Measurements from ENCODE around the gene TATDN2.
"Not testable (repeated sequence)": the region's sequence is repeated elsewhere in the genome, so short reads cannot be mapped to it uniquely, and the experiment has no call there.

TATDN2 gene

DNA sequence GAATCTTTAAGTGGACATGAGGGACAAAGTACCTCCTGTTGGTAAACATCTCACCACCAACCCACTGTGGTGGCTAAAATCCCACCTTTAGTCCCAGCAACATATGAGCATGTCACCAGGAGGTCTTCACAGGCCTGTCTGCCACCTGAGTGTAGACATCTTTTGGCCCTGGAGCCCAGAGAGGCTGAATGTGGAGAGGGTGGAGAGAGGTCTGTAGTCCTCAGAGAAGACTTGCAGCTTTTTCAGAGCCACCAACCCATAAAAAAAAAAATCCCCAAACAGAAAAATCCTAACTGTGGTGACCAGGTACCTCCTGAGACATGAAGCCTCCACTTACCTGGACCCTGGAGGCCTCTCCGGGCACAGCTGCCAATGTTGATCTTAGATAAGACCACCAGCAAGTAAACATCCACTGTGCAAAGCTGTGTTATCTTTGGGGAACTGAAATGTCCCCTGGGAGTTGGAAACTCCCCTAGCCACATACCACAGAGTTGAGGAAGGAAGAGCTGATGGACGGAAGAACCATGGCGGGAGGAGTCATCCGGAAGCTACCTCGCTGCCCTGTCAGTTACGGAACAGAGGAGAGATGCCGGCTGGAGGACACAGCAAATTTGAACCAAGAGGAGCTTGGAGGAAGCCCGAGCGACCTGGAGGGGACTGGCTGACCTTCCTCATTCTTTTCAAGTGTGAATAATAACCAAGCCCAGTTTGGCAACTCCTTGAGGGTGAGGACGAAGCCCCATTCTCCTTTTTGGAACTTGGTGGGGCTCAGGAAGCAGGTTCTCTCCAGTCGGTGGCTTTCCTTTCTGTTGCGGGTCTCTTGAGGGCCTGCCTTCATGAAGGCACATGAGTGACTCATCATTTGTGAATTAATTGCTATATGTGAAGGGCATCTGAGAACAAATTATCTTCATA, 44.5 kb downstream of the TATDN2 start, which contains the start of gene GHRL:
GHRL (minus strand) TSS at position 443 of the 915 bp plus-strand sequence. CDS start 2,767 bp downstream, outside the sequence.
- DNase-seq, result no peak

DNA sequence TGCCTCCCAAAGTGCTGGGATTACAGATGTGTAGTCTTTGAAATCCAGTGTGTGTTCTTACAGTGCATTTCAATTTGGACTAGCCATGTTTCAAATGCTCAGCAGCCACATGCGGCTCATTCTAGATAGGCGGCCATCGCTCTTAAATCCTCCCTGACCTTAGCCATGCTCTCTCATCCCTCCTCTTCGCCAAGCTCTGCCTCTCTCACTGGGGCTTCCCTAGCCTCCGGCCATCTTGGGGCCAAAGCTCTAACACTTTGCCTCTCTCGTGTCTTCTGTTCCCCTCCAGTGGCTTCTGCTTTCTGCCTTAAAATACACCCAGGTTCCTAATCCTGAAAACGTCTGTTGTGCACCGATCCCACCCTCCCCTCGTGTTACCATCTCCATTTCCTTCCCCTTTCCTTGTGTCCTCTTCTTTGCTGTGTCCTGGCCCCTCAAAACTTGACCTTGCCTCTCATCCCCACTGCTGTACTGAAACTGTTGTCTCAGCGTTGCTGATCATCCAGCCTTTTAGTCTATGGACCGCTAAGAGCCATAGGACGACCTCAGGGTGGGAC, 45.8 kb downstream of the TATDN2 start:
- no peak for DNase-seq

DNA sequence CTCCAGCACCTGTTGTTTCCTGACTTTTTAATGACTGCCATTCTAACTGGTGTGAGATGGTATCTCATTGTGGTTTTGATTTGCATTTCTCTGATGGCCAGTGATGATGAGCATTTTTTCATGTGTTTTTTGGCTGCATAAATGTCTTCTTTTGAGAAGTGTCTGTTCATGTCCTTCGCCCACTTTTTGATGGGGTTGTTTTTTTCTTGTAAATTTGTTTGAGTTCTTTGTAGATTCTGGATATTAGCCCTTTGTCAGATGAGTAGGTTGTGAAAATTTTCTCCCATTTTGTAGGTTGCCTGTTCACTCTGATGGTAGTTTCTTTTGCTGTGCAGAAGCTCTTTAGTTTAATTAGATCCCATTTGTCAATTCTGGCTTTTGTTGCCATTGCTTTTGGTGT, 49.8 kb downstream of the TATDN2 start:
- DNase-seq, result not testable (repeated sequence)

DNA sequence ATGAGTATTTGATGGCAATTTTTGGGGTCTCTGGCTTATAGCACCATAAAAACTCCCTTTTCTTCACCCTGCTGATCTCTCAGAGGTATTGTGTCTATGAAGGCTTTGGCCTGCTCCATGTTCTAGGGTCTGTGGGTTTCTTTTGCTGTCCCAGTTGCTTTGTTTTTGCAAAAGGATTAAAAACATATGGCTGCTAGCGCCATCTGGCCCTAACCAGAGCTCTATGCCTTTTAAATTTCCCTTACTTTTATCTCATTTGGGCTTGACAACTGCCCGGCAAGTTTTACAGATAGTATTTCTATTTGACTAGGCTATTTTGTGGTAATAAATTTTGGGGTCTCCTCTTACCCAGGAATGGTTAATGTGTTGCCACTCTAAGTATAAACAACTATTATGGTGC, 50.9 kb downstream of the TATDN2 start:
- DNase-seq, result no peak

DNA sequence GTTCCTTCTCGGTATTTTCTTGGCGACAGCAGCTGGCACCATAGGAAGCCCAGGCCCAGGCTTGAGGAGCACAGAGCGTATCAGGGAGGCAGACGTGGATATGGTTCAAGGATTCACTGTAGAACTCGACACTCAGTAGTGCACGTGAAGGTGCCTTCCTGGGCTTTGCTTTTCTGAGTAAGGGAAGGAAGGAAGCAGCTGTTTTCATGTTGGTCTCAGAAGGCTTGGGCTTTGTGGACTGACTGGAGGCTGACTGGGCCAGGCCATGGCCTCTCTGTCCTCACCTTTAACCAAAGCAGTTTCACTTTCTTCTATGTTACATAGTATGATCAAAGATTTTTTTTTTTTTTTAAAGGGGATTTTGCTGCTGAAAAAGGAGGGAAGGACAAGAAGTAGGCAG, 51.4 kb downstream of the TATDN2 start:
- no peak for DNase-seq

DNA sequence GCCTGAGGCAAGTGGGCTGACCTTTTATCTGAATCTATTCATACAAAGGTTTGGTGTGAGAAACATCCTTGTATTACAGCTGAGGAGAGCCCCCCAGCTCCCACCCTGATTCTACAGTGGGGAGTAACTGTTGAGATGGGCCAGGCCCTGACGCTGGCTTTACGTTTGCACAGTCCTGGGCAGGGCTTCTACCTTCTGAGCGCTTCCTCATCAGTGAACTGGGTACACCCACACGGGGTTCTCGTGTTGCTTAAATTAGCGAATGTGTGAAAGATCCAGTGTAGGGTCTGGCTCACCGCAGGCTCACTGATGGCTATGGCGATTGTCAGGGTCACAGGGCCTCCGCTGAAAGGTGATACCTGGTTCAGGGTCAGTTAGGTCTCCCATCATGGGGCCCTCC, 51.8 kb downstream of the TATDN2 start:
- no peak for DNase-seq

DNA sequence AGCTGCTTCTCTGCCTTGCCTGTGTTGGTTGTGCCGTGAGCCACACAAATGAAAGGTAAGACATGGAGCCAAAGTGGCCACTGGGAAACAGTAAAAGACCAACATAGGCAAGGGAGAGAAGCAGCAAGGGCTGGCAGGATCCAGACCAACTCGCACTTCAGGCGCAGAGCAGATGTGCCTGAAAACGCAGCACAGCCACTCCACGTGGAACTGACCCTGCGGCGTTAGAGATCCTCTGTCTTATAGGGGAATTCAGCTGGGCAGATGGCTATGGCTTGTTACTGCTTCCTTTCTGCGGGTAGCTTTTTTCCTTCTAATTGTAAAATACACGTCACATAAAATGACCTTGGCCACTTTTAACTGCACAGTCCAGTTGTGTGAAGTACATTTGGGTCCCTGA, 54.8 kb downstream of the TATDN2 start:
- DNase-seq, result no peak

DNA sequence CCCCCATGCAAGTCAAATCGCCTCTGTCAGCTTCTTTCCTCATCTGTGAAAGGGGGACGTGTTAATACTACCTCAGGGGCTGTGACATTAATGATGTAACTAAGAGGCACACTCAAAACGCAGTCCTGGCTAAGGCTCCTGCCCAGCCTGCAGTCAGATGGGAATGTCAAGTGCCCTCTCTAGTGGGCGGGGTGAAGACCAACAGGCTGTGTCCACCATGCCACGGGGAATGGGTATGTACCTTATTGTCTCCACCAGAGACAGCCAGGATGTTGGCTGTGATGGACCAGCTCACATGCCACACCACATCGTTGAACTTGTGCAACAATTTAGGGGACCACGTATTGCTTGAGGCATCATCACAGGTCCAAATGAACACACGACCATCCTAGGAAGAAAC, 55.5 kb downstream of the TATDN2 start:
- no peak for DNase-seq

DNA sequence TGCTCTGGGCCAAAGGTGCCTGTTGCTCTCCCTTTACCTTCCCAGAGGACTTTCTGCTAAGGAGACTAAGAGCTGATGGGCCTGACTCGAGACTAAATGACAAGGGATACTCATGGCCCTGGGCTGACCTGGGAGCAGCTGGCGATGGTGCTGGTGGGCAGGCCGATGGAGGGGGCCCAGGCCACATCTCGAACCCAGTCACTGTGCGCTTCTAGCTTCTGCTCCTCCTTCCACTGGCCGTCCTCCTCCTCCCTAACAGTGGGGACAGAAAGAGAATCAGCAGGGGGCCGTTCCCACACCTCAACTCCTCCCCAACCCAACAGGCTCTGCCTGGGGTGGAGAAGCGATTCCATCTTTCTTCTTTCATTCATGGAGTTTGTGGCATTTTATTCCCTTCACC, 56.6 kb downstream of the TATDN2 start:
- DNase-seq, result no peak

DNA sequence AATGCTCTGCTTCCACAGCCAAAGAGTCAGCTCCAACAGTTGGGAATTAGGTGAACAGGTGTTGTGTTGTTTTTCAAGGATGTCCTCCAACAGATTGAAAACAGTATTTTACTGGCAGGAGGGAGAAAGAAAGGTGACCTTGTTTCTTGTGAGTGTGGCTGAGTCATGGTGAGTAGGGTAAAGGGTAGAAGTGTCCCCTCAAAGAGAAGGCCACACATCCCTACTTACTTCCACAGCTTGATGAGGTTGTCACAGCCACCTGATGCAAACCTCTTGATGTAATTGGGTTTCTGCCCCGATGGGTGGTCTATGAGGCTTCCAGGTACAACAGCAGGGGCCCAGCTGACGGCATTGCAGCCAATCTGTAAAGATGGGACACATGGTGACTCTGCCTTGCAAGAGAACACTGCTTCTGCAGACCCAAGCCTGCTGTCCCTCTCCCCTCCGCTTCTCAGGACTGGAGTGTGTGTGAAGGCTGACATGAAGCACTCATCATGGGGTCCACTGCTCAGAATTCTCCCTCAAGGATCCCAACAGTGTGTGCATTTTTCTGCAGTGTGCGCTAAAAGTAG, 57.2 kb downstream of the TATDN2 start:
- DNase-seq, result no peak

DNA sequence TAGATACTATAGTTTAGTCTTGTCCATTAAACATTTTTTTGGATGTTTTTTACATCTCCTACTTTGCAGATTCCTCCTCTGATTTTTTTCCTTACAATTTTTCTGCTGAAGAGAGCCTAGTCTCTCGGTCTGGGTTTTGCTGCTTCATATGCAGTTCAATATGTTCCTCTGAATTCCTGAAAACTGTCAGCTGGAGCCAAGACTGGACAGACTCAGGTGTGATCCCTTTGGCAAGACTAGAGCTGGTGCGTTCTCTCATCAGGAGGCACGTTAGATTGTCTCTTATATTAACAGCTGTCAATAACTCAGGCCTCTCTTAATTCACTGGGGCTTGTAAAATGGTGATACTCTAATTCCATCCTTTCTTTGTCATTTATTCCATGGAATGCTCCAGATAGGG, 57.9 kb downstream of the TATDN2 start:
- no peak for DNase-seq

DNA sequence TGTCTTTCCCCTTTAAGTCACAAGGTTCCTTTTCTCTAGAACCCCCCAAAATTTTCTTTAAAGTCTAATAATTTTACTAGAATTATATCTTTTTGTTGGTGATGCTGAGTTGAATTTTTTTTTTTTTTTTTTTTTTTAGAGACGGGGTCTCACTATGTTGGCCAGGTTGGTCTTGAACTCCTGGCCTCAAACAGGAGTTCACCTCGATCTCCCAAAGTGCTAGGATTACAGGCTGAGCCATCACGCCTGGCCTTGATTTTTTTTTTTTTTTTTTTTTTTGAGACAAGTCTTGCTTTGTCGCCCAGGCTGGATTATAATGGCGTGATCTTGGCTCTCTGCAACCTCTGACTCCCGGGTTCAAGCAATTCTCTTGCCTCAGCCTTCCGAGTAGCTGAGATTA, 60.4 kb downstream of the TATDN2 start:
- no peak for DNase-seq

DNA sequence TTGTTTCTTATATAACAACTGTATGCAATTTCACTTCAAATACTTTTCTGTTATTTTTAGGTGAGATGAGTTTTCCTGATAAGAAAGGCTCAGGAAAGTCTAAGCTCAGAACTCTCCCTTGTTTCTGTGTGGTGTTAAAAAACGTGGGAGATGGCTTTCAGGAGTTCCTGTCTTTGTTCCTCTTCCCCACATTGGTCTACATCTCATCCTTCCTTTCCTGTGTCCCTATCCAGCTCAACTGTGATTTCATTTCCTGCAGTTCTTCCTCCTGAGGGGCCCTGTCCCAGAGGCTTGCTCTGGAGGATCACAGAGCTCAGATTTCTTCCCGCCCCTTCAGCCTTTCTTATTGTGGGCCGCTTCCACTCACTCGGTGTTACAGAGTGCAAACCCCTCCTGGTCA, 61.5 kb downstream of the TATDN2 start:
- DNase-seq, result no peak

DNA sequence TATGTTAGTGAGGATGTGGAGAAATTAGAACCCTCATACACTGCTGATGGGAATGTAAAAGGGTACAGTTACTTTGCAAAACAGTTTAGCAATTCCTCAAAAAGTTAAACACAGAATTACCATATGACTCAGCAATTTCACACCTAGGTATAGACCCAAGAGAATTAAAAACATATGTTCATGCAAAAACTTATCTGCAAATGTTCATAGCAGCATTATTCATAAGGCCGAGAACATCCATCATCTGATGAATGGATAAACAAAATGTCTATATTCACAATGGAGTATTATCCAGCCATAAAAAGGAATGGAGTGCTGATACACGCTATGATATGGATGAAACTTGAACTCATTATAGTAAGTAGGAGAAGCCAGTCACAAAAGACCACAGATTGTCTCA, 62.3 kb downstream of the TATDN2 start:
- DNase-seq, result no peak

DNA sequence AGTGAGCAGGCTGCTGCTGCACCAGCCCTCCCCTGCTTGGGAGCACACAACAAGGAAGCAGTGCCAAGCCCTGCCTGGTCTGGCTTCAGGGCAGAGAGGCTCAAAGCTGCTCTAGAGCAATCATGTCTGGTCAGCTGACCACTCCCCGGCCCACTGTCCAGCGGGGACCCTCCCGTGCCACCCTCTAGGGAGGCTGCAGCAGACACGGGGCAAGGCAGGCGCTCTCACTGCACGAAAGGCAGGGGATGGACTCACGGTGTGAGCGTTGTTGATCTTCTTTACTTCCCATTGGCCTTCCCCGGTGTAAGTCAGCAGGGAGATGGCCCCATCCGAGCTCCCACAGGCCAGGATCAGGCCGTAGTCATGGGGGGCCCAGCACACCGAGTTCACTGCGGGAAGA, 63.5 kb downstream of the TATDN2 start:
- no peak for DNase-seq

DNA sequence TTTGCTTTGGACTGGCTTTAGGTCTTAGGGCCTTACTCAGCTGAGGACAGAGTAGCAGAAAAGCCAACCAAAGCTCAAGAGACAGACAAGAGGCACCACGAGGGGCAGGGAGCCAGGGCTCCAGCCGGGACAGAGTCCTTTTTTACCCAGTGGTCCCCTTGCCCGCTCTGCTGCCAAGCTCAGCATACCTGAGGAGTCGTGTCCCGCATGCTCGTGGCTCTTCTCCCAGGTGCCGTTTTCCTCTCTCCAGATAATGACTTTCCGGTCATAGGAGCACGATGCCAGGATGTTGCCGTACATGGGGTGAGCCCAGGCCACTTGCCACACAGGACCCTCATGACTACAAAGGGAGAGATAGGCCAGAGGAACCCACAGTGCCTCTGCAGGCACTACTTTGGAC, 64.1 kb downstream of the TATDN2 start:
- no peak for DNase-seq

DNA sequence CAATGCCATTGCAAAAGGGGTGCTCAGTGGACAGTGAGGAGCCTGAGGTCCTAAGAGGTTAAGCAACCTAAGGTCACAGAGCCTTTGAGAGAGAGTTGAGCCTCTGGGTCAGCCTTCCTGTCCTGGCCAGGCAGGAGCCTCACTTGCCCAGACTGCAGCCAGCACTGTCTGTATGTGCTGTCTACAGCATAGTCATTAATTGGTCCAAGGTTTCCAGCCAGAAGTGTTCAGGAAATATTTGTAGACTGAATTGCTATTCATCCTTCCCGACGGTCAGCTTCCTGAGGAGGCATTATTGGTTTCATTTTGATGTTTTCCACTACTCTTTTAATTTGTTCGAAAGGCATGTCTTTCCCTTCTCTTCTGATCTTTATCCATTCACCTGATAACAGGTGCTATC, 64.6 kb downstream of the TATDN2 start:
- no peak for DNase-seq

DNA sequence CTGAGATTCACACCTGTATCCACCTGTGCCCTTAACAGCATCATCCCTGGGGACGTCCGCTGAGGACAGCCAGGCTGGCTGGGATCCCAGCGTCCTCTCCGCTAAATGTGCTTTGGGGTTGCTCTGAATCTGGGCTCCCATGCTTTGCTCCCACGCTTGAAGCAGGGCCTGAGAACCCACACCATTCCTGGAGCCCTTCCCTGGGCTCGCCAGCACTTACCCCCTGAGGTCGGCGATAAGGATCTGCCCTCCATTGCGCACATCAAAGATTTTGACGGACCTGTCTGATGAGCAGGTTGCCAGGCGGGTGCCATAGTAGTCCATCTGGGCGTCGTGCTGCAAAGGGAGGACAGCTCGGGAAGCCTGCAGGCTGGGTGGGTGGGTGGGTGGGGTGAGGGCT, 66.8 kb downstream of the TATDN2 start:
- DNase-seq, result no peak

DNA sequence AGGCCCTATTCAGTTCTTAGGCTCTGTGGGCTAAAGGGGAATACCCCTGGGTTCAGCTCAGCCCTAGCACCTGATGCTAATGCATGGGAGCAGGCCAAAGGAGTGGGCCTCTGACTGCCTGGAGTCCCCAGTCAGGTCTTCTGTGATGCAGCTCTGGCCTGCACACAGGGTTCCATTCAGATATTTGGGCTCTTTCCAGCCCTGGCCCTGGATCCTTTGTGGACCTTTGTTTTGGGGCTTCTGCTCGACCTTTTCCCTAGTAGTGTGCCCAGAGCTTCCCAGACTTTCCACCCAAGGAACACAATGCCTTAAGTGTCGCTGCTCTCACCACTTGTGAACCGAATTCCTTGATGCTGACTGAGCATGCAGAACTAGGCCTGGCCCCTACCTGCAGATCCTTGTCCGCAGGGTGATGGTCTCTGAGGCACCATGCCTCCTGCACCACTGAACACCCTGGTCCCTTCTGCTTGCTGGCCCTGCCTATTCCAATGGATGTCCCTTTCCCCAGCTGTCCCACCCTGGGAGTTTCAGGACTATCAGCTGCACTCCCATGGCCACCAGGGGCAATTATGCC, 67.6 kb downstream of the TATDN2 start:
- no peak for DNase-seq

DNA sequence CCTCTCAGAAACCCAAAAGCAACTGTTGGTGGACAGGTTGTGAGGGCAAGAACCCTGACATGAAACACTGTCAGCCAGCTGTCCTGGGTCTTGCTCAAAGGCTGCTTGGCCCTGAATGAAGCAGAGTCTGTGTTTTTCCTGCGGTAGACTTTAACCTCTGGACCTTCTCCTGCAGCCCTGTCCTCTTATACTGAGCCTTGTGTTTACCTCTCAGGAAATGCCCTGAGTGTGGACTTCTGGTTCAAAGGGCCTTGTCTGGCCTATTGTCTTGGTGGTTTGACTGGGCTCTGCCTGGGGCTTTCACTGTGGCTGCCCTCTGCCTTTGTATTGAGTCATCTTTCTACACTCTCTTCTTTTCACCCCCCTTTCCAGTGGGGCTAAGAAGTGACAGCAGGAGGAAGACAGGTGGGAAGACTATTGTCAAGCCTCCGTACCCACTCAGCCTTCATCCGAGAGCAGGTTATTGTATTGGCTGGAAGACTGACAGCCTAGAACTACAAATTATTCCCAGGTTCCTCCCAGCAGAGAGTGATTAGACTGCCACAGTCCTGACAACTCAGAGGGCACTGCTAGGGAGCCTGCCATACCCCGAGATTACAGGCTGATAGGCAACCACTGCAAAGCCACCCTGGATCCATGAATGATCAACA, 69.2 kb downstream of the TATDN2 start:
- no peak for DNase-seq

DNA sequence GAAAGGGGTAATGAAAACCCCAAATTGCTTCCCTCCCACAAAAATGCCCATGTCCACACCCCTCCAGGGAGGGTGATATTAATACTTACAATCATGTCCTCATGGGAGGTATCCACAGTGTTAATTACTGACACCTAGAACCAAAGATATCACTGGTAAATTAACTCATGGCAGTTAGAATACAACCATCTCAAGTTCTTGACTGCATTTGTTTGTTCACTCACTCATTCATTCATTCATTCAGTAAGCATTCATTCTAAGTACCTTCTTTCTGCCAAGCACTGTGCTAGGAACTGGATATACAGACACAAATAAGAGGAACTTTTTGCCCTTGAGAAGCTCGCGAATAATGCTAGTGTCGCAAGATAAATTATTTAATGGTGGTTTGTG, 69.7 kb downstream of the TATDN2 start:
- DNase-seq, result no peak

DNA sequence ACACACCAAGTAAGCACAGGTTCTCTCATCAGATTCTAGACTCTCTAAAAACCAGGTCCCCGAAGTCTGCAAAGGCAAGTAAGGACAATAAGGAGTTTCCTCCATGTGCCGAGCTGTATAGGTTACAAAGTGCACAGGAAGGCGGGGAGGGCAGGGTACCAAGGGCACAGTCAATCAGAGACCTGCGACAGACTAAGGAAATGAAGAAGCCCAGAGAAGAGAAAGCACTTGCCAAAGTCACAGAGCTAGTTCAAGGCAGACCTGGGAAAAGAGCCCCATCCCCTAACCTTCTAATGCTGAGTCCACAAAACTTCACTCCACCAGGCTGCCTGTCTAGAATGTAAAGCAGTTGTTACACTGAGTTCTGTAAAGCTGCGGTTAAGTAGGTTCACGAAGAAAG, 71.0 kb downstream of the TATDN2 start:
- no peak for DNase-seq

DNA sequence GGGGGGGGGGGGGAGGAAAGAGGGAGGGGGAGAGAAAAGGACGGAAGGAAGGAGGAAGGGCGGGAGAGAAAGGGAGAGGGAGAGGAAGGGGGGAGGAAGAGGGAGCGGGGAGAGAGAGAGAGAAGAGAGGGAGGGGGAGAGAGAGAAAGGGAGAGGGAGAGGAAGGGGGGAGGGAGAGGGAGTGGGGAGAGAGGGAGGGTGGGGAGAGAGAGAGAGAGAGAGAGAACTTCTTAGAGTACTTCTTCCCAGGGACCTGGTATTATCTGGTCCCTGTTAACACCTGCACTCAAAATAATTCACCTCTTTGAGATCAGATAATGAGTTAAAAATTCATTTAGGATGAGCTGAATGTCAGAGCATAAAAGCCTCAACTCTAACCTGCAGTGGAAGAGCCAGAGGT, 71.5 kb downstream of the TATDN2 start:
- DNase-seq, result no peak

DNA sequence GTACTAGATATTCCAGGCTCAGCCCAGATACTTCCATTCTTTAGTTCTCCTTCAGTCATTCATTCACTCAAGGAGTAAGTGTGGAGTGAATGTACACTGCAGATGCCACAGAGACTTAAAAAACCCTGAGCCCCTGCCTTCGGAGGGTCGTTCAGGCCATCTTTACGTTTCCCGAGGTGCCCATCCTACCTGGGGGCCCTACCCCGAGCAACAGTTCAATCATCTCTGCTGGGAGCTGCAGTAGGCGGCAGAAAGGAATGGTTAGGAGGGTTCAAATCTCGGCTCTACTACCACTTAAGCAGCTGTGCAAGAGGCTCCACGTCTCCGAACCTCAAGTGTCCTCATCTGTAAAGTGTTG, 72.0 kb downstream of the TATDN2 start:
- no peak for DNase-seq

Measured in stimulated activated CD4-positive, alpha-beta T cell treated with anti-CD3 and anti-CD28 coated beads, Interleukin-15, amount 100 ng/mL, for 24 hours (primary cell).